Activated CD8-positive, alpha-beta memory T cell treated with anti-CD3 and anti-CD28 coated beads for 1 hour (primary cell): Measurements from ENCODE around the gene PRR9.
"Not testable (repeated sequence)": the region's sequence is repeated elsewhere in the genome, so short reads cannot be mapped to it uniquely, and the experiment has no call there.

Experiments used
- DNase-seq, 2 donors: peaks; one replicate each; pipeline ENCODE4 v3.0.0-alpha.2; 2020; ENCODE audit warnings: low read depth in 1 of 2; ENCODE audit errors: extremely low read depth in 1 of 2

The PRR9 gene, protein sequence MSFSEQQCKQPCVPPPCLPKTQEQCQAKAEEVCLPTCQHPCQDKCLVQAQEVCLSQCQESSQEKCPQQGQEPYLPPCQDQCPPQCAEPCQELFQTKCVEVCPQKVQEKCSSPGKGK

DNA sequence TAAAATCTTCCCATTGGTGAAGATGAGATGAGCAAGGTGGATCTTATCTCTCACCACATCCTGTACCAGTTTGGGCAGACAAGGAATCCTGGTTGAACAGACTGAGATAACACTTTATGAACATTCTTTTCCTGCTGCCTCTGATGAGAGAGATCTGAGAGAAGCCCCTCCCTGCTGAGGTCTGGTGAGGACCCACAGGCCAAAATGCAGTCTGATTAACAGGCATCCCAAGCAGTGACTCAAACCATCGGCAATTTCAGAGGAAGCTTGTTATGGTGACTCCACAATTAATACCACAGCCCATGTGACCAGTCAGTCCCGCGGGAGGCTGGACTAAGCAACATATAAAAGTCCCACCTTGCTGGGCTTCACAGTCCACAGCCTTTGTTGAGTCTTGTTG, at the start of gene PRR9:
TSS of gene PRR9 (plus strand) at position 373 of the 400 bp plus-strand sequence. CDS start 561 bp downstream, outside the sequence.
- no peak for DNase-seq

DNA sequence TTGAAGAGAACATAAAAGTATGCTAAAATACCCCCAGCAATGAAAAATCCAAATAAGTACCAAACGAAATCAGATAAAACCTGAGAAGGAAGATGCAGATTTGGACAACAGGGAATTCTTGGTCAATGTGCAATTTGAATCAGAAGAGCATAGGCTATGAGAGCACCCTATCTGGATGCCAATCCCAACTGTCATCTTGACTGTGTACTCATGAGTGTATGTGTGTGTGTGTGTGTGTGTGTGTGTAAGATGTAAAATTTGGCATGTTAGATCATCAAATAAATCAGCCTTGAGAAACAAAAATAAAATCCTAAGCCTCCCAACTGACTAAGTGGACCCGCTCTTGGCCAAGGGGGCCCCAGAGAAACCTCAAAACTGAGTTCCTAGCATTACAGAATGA, 48.7 kb upstream of the PRR9 start:
- no peak for DNase-seq

DNA sequence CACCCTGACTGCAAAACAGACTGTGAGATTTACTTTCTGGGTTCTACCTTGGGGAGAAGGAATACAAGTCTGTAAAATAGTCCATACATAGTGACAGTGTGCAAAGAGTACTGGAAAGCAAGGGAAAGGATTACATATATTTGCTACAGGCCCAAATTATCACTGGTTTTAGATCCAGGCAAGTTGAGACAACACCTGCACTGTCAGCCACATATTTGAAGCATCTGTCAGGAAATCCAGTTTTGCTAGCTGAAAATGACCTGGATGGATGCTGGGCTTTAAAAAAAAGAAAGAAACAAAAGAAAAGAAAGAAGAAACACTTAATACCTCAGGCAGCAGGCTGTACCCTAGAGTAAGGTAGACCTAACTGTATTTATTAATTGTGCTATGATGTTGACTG, 42.8 kb upstream of the PRR9 start:
- no peak for DNase-seq

DNA sequence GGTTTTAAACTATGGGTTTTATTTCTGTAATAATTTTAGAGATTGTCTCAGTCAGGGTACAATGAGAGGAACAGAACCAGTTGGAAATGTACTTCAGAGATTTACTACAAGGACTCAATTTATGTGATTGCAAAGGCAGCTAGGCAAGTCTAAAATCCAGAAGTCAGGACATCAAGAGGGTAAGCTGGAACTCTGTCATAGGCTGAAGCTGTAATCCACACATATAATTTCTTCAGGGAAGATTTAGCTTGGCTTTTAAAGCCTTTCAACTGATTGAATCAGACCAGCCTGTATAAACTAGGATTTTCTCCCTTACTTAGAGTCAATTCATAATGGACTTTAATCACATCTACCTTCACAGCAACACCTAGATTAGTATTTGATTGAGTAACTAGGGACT, 38.5 kb upstream of the PRR9 start:
- DNase-seq: no peak

DNA sequence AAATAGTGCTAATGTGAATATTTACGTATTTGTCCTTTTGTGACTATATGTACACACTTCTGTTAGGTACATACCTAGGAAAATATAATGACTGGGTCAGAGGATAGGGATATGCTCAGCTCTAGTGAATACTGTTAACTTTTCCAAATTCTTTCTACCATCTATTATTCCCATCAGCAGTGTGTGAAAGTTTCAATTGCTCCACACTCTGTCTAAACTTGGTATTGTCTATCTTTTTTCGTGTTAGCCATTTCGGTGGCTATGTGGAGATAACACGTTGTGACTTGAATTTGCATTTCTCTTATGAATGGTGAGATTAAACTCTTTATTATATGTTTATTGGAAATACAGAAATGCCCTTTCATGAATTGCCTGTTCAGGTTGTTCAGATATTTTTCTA, 36.8 kb upstream of the PRR9 start:
- no peak for DNase-seq

DNA sequence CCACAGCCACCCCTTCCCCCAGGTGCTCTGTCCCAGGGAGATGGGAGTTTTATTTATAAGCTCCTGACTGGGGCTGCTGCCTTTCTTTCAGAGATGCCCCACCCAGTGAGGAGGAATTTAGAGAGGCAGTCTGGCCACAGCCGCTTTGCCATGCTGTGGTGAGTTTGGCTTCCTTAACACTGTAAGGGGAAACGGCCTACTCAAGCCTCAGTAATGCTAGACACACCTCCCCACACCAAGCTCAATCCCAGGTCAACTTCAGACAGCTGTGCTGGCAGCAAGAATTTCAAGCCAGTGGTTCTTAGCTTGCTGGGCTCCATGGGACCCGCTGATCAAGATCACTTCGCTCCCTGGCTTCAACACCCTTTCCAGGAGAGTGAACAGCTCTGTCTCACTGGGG, 29.1 kb upstream of the PRR9 start:
- DNase-seq: not testable (repeated sequence)

DNA sequence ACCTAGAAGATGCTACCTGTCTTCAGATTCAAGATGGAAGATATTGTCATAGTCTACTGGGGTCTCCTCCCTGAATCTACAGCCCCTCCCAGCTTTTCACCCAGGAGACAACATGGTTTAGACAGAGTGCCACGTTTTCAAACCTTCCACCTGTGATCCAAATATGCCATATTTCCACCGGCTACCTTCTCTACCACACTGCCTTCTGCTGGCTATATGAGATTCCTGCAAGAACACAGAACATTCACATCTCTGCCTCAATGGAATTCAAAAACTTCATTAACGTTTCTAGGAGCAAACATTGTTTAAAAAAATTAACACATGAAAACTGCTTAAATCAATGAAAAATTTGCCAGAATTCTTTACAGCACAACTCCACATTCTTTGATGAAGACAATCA, 27.0 kb upstream of the PRR9 start:
- no peak for DNase-seq

DNA sequence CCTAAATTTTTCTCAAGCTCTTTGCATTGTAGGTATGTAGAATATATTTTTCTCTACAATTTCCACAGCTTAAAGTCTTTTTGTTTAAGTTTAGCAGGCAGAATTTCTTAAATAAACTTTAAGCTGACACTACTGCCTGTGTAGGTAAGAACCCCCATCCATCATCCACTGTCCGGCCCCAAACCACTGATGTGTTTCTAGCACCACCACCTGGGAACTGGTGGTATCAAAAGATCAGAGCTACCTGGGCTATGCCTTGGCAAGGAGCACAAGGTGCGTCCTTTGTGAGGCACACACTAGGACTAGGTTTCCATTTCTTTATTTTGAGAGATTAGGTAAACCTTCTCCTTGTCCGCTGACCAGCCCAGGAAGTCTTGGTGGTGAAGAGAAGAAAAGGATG, 24.7 kb upstream of the PRR9 start:
- DNase-seq: no peak

DNA sequence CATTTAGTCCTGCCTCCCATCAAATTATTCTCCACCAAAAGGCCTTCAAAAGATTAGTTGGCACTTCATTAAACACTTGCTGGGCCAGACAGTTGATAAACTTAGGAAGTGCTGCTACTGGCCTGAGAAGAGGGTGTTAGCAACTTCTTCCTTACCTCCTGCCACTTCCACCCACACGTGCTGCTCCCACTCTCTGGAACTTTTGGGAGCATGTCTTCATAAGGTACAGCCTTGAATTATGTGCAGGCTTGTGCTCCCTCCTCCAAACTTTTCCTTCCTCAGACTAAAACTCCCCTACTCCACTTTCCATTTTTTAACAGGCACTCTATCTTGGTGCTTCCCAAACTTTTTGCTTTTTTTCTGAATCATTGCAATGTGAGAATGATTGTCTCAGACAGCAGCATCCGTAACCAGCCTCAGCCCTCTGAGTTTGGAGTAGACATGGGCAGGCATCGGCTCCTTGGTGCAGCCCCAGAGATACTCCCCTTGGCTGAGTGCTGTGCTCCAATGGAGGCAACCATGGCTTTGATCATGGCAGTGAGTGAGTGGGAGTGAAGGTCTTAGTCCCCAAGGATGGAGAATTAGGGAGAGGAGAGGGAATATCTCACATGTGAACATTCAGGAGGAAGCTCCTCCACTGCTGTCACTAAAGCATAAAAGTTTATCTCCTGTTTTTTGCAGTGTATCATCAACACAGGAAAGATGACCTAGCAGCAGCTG, 22.9 kb upstream of the PRR9 start:
- DNase-seq: no peak

DNA sequence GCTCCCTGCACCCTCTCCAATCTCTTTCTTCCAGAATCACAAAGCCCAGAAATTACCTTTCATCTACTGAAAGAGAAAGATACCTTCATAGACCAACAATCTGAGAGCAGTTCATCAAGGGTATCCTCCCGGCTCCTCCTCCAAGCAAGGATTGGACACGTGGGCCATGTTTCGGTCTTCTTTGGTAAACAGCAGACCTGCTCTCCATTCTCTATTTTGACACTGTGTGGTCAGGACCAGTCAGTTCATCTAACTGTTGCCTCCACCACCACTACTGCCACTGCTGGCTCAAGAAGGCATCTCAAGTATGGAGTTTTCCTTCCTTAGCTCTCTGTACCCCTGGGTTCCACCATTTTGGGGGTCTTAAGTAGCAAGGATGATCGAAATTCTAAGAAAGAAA, 22.2 kb upstream of the PRR9 start:
- DNase-seq: no peak

DNA sequence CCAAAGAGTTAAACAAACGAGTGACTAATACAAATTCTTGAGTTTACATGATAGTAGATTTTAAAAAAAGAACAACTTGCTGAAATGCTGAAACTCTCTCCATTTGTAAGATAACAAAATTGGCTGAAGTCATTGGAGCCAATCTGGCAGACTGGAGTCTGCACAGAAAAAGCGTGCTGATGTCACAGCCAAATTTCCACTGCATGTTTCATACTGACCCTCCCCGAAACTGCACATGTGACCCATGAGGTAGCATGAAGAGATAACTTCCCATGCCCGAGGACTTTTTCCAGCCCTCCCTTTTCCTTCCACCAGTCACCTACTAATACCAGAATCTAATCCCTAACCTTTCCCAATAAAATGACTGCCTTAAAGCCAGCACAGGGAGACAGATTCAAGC, 15.4 kb upstream of the PRR9 start:
- no peak for DNase-seq

DNA sequence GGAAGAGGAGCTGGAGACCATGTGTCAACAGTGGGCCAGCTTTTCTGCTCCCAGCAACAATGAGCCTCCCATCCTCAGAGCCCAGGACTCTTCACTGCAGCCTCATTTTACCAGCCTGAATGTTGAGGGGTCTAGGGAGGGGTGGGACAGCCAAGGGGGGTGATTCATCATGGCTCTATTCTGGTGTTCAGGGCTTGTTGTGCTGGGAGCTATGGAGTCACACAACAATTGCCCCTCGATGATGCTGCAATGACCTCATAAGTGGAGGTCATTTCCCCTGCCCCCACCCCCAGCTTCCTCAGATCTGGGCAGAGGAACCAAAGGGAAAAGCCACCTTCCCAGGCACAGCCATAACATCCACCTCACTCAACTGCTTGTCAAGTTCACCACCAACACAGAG, 14.3 kb upstream of the PRR9 start, which contains the start of gene LELP1:
TSS of gene LELP1 (plus strand) at position 301 of the 400 bp plus-strand sequence. CDS start 1,278 bp downstream, outside the sequence.
- no peak for DNase-seq

DNA sequence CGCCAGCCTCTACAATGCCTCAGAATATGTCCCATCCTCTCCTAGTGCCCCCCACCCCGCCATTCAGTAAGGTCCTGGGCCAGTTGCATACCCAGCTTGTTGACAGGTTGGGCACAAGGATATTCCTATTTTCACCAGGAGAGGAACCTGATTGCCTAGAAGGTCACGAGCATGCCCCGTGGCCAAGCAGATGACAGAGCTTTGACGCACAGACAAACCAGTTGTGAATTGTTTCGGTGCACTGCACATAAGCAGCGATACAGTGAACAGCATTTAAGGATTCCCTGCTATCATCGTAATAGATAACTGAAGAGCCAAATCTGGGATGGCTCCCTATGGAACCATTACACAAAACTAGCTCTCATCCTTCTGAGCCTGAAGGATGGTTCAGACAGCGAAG, 10.8 kb upstream of the PRR9 start:
- no peak for DNase-seq

DNA sequence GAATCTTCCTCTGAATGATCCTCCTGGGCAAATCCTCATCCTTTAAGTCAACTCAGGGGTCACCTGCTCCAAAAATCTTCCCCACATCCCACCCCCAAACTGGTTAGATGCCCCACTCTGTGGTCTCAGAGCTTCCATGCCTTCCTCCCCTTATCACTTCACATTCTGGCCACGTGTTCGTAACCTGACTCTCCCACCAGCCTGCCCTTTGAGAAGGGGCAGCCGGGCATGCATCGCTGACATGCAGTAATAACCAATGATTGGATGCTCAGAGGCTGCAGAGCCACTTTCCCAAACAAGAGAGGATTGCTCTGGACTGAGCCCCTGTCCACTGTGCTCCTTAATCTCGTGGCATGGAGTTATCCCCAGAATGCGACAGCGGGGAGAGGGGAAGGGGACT, 7.2 kb upstream of the PRR9 start:
- no peak for DNase-seq

DNA sequence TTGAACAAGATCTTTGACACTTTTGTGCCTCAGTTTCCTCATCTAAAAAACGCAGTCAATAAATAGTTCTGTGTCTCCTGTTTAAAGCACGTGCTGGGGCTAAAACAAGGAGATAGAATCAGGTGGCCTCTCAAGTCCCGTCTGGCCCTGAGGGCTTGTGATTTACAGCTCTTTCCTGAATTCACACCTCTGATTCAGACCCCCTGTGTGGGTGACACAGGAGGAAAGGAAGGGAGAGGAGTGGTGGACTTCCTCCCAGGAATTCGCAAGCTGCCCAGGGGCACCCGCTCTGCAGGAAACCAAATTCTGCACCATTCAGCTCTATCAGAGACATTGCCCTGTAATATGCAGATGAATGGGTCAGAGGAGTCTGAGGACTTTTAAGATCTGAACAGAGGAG, 5.2 kb upstream of the PRR9 start:
- no peak for DNase-seq

DNA sequence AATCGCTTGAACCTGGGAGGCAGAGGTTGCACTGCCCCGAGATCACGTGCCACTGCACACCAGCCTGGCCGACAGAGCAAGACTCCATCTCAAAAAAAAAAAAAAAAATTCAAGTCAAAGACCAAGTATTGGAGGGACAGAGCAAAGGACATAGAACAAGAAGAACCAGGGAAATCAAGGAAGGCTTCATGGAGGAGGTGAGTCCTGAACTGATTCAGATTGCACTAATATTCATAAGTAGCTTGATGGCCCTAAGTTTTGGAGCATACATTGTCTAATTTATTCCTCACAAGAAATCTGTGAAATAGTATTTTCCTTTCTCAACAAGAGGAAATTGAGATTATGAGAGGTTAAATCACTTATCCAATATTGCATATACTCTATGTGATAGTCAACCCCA, 3.9 kb upstream of the PRR9 start:
- no peak for DNase-seq

DNA sequence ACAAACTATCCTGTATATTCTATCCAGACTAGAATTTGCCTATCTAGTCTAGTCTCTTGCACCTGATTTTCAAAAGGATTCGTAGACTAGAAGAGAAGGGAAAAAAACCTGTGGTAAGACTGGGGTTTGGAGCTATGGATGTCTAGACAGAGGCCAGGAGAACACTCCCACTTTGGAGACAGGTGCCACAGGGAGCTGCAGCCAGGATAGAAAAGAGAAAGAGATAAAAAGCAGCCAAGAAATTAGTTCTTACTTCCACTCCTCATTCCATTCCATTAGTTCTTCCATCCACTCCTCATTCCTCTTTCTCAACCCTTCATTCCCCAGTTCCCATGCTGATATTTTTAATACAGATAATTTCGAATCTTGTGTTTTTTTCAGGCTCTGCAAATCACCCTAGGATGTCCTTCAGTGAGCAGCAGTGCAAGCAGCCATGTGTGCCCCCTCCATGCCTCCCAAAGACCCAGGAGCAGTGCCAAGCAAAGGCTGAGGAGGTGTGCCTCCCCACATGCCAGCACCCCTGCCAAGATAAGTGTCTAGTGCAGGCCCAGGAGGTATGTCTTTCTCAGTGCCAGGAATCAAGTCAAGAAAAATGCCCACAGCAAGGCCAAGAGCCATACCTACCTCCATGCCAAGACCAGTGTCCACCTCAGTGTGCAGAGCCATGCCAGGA, 496 bp downstream of the PRR9 start:
- DNase-seq: no peak

DNA sequence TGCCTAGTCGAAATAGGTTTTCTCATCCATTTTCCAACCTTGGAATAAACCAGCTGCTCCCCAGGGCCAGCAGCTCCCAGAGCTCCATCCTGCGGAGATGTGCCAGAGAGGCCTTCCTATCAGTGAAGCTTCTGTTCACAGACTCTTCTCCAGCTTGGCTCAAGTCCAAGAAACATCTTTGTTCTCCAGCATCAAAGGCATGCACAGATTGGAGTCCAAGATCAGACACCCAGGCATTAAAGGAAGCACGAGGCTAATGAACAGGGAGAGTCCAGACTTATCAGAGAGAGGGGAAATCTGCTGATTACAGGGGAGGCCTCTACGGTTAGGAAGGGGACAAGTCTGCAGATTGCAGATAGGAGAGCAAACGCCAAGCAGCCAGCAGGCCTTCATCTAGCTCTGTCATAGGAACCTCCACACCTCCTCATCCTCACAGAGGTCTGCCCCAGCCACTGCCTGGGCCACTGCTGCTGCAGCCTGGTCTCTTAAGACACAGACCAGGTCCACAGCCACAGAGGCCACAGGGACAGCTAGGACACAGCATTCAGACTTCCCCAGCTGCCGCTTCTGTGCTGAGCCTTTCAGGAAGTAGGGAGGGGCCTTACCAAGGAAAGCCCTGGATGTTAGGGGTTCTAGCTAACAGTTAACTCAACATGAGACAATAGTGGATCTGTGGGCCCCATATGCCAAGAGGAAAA, 3.4 kb downstream of the PRR9 start:
- no peak for DNase-seq

DNA sequence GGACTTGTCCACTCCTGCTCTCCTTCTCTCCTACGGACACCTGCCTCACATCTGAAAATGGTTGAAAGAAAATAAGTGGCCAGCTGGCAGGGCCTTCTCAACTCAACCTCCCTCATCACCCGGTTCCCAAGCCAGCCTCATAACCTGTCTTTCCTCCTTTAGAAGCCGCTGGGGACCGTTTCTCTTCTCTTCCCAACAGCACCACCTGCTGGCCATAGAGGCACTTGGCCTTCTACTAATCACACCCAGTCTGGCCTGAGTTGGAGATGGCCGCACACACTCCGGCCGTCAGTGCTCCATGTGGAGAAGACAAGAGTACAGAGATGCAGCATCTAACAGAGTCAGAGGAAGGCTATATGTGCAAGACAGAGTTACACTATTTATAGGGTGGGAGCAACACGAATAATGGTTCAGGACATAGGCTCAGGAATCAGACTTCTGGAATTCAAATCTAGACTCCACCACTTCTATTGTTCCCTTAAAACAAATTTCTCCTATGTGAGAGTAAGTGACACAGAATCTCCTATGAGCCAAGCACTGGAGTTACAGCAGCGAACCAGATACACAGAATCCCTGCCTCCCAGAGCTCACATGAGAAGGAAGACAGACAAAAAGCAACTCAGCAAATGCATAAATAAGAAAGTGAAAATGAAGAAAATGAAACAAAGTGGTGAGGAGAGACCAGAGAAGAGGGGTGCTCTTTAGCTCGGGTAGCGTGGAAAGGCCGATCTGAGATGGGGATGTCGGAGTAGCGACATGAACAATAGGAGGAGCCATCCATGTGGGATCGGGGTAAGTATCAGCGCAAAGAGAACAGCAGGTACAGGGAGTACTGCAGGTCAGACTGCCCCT, 5.9 kb downstream of the PRR9 start:
- DNase-seq: peak in 1 of 2 donors; percentile 23

DNA sequence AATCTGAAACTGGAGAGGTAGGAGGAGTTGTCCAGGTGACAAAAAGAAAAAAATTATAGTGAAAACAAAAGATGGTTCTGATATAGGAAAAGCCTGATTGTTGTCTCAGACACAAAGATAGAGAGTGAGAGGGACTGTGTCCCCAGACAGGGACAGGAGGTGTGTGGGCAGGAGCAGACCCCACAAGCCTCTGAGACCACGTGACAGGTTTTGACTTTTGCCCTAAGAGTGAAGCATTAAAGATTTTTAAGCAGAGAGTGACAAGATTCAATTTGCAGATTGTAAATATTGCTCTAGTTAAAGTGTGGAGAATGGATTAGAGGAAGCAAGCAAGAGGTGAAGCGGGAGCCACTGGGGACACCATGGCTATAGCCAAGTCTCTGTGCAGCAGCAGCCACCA, 10.4 kb downstream of the PRR9 start:
- DNase-seq: no peak

DNA sequence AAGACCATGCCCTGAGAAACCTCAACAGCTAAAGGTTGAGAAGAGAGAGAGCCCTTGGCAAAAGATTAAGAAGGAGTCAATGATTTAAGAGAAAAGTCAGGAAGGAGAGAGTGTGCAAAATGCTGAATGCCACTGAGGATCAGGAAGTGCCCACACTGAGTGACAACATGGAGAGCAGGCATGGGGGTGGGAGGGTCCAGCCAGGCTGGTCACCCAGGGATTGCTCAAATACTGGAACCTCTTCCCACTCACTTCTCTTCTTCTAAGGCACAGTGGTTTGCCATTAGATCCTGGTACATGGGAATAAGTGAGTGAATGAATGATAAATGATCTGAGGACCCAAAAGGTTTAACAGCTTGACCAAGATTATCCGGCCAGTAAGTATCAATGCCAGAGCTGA, 11.1 kb downstream of the PRR9 start:
- DNase-seq: no peak
